Measurements from ENCODE around the gene NLRP6. TPM values are rescaled to one million over a fixed set of nuclear protein-coding genes. Genes with fewer than 3 reads are reported as not detected.

NLRP6 gene
- total RNA-seq, 1 experiment from 2014 or later: not detected

DNA sequence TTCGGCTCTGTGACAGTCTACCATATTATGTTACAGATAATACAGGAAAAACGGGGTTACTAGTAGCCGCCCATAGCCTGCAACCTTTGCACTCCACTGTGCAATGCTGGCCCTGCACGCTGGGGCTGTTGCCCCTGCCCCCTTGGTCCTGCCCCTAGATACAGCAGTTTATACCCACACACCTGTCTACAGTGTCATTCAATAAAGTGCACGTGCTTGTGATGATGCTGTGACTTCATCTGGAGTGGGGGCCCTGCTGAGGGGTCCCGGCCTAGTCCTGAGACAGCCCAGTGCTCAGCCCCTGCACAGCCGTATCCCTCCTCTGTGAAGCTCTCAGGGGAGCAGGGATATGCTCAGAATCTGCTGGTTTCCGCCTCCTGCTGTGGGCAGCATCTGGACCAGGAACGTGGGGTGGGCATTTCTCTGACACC is 36.9 kb downstream of the NLRP6 start:
- peak overlapping the region; percentile 92 to 97 for H3K4me3 Mint-ChIP-seq
- Histone ChIP-seq H3K27me3 (ENCODE audit: insufficient read depth, low read length) (no peaks in the 10 kb centered on the region), H2BK120ac (ENCODE audit: low read depth, low read length, poor library complexity, severe bottlenecking) (no peak overlapping the region), H4K91ac (ENCODE audit: insufficient read length, low read depth, low read length) (no peak overlapping the region), H2BK12ac (ENCODE audit: insufficient read length, low read depth, low read length) (no peak overlapping the region), H3K9me3 (ENCODE audit: control insufficient read depth, low read depth, low read length) (no peaks in the 10 kb centered on the region), H3K4me1 (ENCODE audit: insufficient read depth, low read length) (peaks cover 6% of the 10 kb centered on the region; the same call in 1 of the 2 replicates), H2BK5ac (ENCODE audit: insufficient read length, low read length) (no peak overlapping the region), H3K4me2 (ENCODE audit: insufficient read depth, insufficient read length, low read length) (peak overlapping the region; percentile 85), H3K4ac (ENCODE audit: low read depth, low read length) (no peak overlapping the region), H3K79me1 (ENCODE audit: insufficient read depth, low read depth, low read length, poor library complexity, severe bottlenecking) (peaks cover 2% of the 10 kb centered on the region), H2BK20ac (ENCODE audit: low read depth, low read length, poor library complexity, severe bottlenecking) (no peak overlapping the region), H3K27ac (ENCODE audit: insufficient read length, low read depth, low read length) (no peak overlapping the region), H4K8ac (replicated peaks; ENCODE audit: insufficient read length, low read depth, low read length) (no peak overlapping the region), H2BK15ac (ENCODE audit: low read depth, low read length) (no peak overlapping the region), H3T11ph (ENCODE audit: low read length) (no peak overlapping the region), H3K56ac (ENCODE audit: insufficient read length, low read depth, low read length) (no peak overlapping the region), H3K14ac (ENCODE audit: insufficient read depth, low read length) (no peak overlapping the region), H4K5ac (ENCODE audit: insufficient read length, low read depth, low read length) (no peak overlapping the region), H3K18ac (ENCODE audit: insufficient read length, low read depth, low read length) (no peak overlapping the region), H2AK5ac (ENCODE audit: insufficient read length, low read length) (no peak overlapping the region), H3K23ac (ENCODE audit: insufficient read length, low read depth, low read length) (no peak overlapping the region), H4K20me1 (ENCODE audit: control insufficient read depth, insufficient read depth, insufficient read length) (no peaks in the 10 kb centered on the region), H3K9ac (ENCODE audit: extremely low read depth, insufficient read length, low read length) (no peak overlapping the region), H3K79me2 (ENCODE audit: insufficient read depth, low read length) (peaks cover 6% of the 10 kb centered on the region; the same call in 1 of the 2 replicates), H2AFZ (ENCODE audit: low read length) (no peak overlapping the region), H3K23me2 (ENCODE audit: insufficient read length, low read depth, low read length, poor library complexity, severe bottlenecking) (peaks cover 29% of the 10 kb centered on the region)
- TF ChIP-seq, protein P1, sequence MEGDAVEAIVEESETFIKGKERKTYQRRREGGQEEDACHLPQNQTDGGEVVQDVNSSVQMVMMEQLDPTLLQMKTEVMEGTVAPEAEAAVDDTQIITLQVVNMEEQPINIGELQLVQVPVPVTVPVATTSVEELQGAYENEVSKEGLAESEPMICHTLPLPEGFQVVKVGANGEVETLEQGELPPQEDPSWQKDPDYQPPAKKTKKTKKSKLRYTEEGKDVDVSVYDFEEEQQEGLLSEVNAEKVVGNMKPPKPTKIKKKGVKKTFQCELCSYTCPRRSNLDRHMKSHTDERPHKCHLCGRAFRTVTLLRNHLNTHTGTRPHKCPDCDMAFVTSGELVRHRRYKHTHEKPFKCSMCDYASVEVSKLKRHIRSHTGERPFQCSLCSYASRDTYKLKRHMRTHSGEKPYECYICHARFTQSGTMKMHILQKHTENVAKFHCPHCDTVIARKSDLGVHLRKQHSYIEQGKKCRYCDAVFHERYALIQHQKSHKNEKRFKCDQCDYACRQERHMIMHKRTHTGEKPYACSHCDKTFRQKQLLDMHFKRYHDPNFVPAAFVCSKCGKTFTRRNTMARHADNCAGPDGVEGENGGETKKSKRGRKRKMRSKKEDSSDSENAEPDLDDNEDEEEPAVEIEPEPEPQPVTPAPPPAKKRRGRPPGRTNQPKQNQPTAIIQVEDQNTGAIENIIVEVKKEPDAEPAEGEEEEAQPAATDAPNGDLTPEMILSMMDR (conservative IDR thresholded peaks at IDR 0.05): no peak
- H3K27ac Mint-ChIP-seq: no peak overlapping the region; a peak in 1 of 7 replicates
- peaks cover 39 to 62% of the 10 kb centered on the region in 2 experiments for H3K4me1 Mint-ChIP-seq
- H3K9me3 Mint-ChIP-seq: no peaks in the 10 kb centered on the region; a peak in 1 of 5 replicates
- no peaks in the 10 kb centered on the region for H3K27me3 Mint-ChIP-seq (ENCODE audit: low read depth)
- peaks cover 6 to 19% (median 6%) of the 10 kb centered on the region in 3 experiments; a peak in 6 of 7 replicates for H3K36me3 Mint-ChIP-seq (ENCODE audit: insufficient read depth in 1 of 3, low read depth in 3 of 3)
- WGBS (ENCODE audit: extremely low coverage, insufficient read length, low lambda C conversion rate): no CpG with 5 or more reads among the region's 9 CpGs
- DNase-seq: no peak

All from H9 (cell line).